Smooth muscle cell (in vitro differentiated cells): Measurements from ENCODE around the gene PHACTR2. TPM values are rescaled to one million over a fixed set of nuclear protein-coding genes. Genes with fewer than 3 reads are reported as not detected.

ENCODE experiments used
- DNase-seq: peaks from one replicate; lab custom pipeline; 2025; ENCODE audit not compliant: unreplicated experiment; lab: John Stamatoyannopoulos, UW
- H2AFZ ChIP-seq: fragments of 200-600 bp; sonication (generic); 2 replicates; pipeline ENCODE4 v1.6.0; 2016; ENCODE audit warnings: antibody characterized with exemption, low read depth, mild to moderate bottlenecking
- H3F3A ChIP-seq: fragments of 200-600 bp; sonication (generic); 2 replicates; pipeline ENCODE4 v1.6.0; 2017; ENCODE audit warnings: antibody characterized with exemption, low read depth
- H3K27ac ChIP-seq: fragments of 200-600 bp; sonication (generic); 2 replicates; pipeline ENCODE4 v1.5.1; 2016; ENCODE audit warnings: low read depth, mild to moderate bottlenecking
- H3K27me3 ChIP-seq: fragments of 200-600 bp; sonication (generic); 2 replicates; pipeline ENCODE4 v1.6.1; 2016; ENCODE audit warnings: low read depth, mild to moderate bottlenecking
- H3K36me3 ChIP-seq: fragments of 200-600 bp; sonication (generic); 2 replicates; pipeline ENCODE4 v1.5.1; 2016; ENCODE audit warnings: low read depth
- H3K4me1 ChIP-seq: fragments of 200-600 bp; sonication (generic); 2 replicates; pipeline ENCODE4 v1.5.1; 2016; ENCODE audit warnings: low read depth
- H3K4me2 ChIP-seq: fragments of 200-600 bp; sonication (generic); 2 replicates; pipeline ENCODE4 v1.6.0; 2016; ENCODE audit warnings: mild to moderate bottlenecking
- H3K4me3 ChIP-seq: fragments of 200-600 bp; sonication (generic); 2 replicates; pipeline ENCODE4 v1.5.1; 2016; ENCODE audit warnings: mild to moderate bottlenecking
- H3K79me2 ChIP-seq: fragments of 200-600 bp; sonication (generic); 2 replicates; pipeline ENCODE4 v1.6.0; 2016; ENCODE audit warnings: low read depth, mild to moderate bottlenecking
- H3K9ac ChIP-seq: fragments of 200-600 bp; sonication (generic); 2 replicates; pipeline ENCODE4 v1.6.0; 2016; ENCODE audit warnings: low read depth
- H3K9me3 ChIP-seq: fragments of 200-600 bp; sonication (generic); replicated peaks from 2 replicates; pipeline ENCODE4 v1.5.1; 2016; ENCODE audit warnings: low read depth
- H4K20me1 ChIP-seq: fragments of 200-600 bp; sonication (generic); 2 replicates; pipeline ENCODE4 v1.6.0; 2016; ENCODE audit warnings: low read depth
- WGBS: methylation state at CpG from one replicate; pipeline ENCODE4 v1.1.7; 2016; ENCODE audit warnings: low lambda C conversion rate; 5-methylcytosine and 5-hydroxymethylcytosine counted together
- polyA plus RNA-seq: library from polyadenylated mRNA; unstranded; fragments of >200 nt; fragmentation: Nextera tagmentation; extraction: Ambion mirVana; gene quantifications from 2 replicates; pipeline ENCODE4 v1.2.1, GENCODE V29; 2016
- total RNA-seq: library from RNA; depleted of rRNA; stranded (reverse); fragments of >200 nt; gene quantifications from 2 replicates; pipeline ENCODE4 v1.2.3, GENCODE V29; 2014
- TF ChIP-seq, protein P1 (sequence below): fragments of 200-600 bp; sonication (generic); IDR thresholded peaks from 2 replicates; pipeline ENCODE4 v1.5.1; 2017; ENCODE audit warnings: borderline replicate concordance, mild to moderate bottlenecking, antibody characterized with exemption; ENCODE audit not compliant: insufficient read depth, poor library complexity, severe bottlenecking

PHACTR2 gene
- total and polyA plus RNA-seq, 2 experiments from 2014 or later: 62.7 to 80.4 TPM

DNA sequence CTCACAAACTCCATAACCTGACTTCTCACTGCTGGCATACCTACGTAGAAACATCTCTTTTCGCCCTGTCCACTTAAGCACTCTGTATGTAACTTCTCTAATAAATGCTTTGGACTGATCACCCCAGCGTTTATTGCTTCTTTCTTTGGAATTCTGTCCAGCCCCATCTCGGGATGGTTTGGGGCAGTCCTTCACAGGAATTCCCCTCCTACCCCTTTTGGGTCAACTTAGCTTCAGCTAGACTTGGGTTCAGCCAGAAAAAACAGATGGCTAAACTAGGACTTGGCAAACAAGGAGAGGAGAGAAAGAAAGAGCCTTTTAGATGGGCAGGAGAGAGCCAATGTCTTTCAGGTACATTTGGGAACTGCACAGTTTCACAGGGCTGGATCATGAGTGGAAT is 161.4 kb downstream of the PHACTR2 start:
- no peak for DNase-seq
- H3K9me3 ChIP-seq: no peaks in the 10 kb centered on the region
- H2AFZ ChIP-seq: no peak overlapping the region
- H4K20me1 ChIP-seq: no peaks in the 10 kb centered on the region
- WGBS: 74% methylated on average over 4 of the region's 4 CpGs
- TF ChIP-seq, protein P1, sequence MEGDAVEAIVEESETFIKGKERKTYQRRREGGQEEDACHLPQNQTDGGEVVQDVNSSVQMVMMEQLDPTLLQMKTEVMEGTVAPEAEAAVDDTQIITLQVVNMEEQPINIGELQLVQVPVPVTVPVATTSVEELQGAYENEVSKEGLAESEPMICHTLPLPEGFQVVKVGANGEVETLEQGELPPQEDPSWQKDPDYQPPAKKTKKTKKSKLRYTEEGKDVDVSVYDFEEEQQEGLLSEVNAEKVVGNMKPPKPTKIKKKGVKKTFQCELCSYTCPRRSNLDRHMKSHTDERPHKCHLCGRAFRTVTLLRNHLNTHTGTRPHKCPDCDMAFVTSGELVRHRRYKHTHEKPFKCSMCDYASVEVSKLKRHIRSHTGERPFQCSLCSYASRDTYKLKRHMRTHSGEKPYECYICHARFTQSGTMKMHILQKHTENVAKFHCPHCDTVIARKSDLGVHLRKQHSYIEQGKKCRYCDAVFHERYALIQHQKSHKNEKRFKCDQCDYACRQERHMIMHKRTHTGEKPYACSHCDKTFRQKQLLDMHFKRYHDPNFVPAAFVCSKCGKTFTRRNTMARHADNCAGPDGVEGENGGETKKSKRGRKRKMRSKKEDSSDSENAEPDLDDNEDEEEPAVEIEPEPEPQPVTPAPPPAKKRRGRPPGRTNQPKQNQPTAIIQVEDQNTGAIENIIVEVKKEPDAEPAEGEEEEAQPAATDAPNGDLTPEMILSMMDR: no peak
- H3K36me3 ChIP-seq: no peaks in the 10 kb centered on the region
- peaks cover 11% of the 10 kb centered on the region for H3K4me1 ChIP-seq
- no peak overlapping the region for H3K27ac ChIP-seq
- H3K4me3 ChIP-seq: no peak overlapping the region
- no peak overlapping the region for H3K4me2 ChIP-seq
- no peaks in the 10 kb centered on the region for H3K27me3 ChIP-seq
- no peaks in the 10 kb centered on the region for H3F3A ChIP-seq
- H3K9ac ChIP-seq: no peak overlapping the region
- peaks cover 10% of the 10 kb centered on the region for H3K79me2 ChIP-seq

DNA sequence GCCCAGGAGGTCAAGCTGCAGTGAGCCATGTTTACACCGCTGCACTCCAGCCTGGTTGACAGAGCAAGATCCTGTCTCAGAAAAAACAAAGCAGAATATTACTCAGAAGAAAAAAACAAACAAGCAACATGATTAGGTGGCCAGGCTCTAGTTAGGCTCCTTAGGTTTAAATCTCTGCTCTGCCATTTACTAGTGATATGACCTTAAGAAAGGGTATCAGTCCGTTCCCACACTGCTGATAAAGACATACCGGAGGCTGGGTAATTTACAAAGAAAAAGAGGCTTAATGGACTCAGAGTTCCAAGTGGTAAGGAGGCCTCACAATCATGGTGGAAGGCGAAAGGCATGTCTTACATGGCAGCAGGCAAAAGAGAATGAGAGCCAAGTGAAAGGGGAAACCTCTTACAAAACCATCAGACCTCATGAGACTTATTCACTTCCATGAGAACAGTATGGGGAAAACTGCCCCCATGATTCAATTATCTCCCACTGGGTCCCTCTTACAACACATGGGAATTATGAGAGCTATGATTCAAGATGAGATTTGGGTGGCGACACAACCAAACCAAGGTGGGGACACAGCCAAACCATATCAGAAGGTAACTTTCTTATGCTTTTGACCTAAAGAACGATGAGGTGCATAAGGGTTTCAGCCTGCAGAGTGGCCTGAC is 163.0 kb downstream of the PHACTR2 start:
- Histone ChIP-seq H2AFZ (no peak overlapping the region), H3K4me2 (no peak overlapping the region), H3K4me3 (no peak overlapping the region), H3K27ac (no peak overlapping the region), H4K20me1 (no peaks in the 10 kb centered on the region), H3K9me3 (no peaks in the 10 kb centered on the region), H3K27me3 (no peaks in the 10 kb centered on the region), H3K4me1 (peaks cover 15% of the 10 kb centered on the region), H3K9ac (no peak overlapping the region), H3F3A (no peaks in the 10 kb centered on the region), H3K36me3 (peaks cover 7% of the 10 kb centered on the region), H3K79me2 (peaks cover 24% of the 10 kb centered on the region)
- TF ChIP-seq, protein P1: no peak
- no peak for DNase-seq
- WGBS: 88% methylated on average over 6 of the region's 6 CpGs

DNA sequence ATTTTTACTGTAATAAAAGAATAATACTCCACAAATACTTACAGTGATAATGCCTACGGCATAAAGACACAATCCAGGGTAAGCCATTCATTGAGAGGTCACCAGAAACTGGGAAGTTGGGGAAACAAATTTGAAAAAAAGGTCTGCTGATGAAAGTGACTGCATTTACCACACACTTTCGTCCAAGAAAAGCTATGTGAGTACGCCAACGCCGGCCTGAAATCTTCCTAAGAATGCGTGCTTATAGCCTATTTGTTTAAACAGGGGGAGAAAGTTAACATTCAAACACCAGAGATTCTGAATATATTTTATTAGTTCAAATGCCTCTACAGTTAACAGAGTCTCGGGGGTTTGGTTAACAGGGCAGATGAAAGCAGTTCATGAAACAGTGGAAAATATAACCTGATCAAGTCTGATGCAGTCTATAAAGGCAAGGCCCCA is 164.7 kb downstream of the PHACTR2 start:
- H4K20me1 ChIP-seq: no peaks in the 10 kb centered on the region
- TF ChIP-seq, protein P1: no peak
- H3K4me3 ChIP-seq: peak overlapping the region; percentile 74
- H3K27me3 ChIP-seq: no peaks in the 10 kb centered on the region
- no peaks in the 10 kb centered on the region for H3K9me3 ChIP-seq
- H3F3A ChIP-seq: no peaks in the 10 kb centered on the region
- H3K4me2 ChIP-seq: peak overlapping the region; percentile 89
- DNase-seq: no peak
- WGBS: 52% methylated on average over 7 of the region's 7 CpGs
- H3K36me3 ChIP-seq: peaks cover 22% of the 10 kb centered on the region
- peaks cover 15% of the 10 kb centered on the region for H3K4me1 ChIP-seq
- peaks cover 37% of the 10 kb centered on the region for H3K79me2 ChIP-seq
- peak overlapping the region; percentile 98 for H3K9ac ChIP-seq
- peak overlapping the region; percentile 92 for H2AFZ ChIP-seq
- peak overlapping the region; percentile 97 for H3K27ac ChIP-seq
